WI38 (cell line): Measurements from ENCODE around the gene FAM171A1.

Source experiments
- H3K4me3 ChIP-seq: 2 replicates; pipeline ENCODE4 v1.5.1; 2011; ENCODE audit warnings: low read depth, mild to moderate bottlenecking, control low read depth, low read length
- TF ChIP-seq, protein P1 (sequence below): IDR thresholded peaks from 2 replicates; pipeline ENCODE4 v1.5.1; 2012; ENCODE audit warnings: low read depth, mild to moderate bottlenecking, control low read depth, low read length

FAM171A1 gene

DNA sequence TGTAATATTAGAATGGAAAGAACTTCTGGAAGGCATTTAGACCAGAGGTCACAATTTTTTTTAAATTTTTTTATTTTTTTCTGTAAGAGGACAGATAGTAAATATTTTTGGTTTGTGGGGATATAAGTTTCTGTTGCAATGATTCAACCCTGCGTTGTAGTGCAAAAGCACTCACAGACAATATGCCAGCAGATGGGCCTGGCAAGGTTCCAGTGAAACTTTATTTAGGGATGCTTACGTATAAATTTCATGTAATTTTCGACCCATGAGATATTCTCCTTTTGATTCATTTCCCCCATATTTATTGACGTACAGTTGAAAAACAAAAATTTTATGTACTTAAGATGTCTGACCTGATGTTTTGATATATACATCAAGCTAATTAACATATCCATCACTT lies 129.8 kb downstream of the FAM171A1 start:
- H3K4me3 ChIP-seq: no peak overlapping the region
- TF ChIP-seq, protein P1, sequence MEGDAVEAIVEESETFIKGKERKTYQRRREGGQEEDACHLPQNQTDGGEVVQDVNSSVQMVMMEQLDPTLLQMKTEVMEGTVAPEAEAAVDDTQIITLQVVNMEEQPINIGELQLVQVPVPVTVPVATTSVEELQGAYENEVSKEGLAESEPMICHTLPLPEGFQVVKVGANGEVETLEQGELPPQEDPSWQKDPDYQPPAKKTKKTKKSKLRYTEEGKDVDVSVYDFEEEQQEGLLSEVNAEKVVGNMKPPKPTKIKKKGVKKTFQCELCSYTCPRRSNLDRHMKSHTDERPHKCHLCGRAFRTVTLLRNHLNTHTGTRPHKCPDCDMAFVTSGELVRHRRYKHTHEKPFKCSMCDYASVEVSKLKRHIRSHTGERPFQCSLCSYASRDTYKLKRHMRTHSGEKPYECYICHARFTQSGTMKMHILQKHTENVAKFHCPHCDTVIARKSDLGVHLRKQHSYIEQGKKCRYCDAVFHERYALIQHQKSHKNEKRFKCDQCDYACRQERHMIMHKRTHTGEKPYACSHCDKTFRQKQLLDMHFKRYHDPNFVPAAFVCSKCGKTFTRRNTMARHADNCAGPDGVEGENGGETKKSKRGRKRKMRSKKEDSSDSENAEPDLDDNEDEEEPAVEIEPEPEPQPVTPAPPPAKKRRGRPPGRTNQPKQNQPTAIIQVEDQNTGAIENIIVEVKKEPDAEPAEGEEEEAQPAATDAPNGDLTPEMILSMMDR: no peak

DNA sequence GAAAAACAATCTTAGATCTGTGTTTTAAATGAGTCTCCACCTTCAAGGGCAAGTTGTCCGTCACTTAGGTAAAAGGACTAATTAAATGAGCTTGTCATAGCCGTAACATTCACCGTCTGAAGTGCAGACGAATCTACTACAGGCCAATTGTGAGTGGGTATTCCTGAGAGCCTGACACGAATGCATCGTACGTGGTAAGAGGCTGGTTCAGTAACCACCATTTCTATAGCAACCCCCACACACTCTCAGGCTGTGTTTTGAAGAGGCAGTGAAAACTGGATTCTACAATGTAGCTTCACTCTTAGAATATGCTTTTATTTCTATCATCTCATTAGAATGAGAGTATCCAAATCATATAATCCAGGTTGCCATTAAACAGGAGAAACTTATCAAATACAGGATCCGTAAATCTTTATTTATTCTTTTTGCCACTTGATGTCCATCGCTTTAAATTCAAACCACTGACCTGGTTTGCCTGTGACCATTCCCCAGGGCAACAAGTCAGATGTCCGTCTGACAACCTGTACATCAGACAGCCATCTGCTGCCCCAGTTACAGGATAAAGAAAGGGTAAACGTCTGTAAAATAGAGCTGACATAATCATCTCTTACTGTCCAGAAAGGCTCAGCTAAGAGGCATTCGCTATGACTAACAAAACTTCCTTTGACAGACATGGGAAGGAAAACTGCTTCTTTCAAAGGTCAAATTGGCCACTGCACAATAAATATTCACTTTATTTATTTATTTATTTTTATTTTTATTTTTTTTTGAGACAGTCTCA lies 132.3 kb downstream of the FAM171A1 start:
- no peak overlapping the region for H3K4me3 ChIP-seq
- TF ChIP-seq, protein P1: no peak

DNA sequence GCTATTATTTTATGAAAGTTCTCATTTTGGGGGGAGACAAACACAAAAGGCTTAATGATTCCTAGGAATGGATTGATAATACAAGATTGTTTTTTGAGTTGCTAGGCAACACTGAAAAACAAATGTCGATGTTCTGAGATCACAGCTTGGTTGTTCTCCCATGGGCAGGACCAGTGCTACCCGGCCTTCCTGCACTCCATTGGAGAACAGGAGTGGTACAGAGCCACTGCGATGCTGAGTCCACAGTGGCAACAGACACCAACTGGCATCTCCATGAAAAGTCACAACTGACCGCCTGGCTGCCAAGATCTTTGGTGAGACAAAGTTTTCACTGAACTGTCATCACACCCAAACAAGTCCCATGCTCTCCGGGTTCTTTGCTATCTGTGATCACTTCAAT lies 133.7 kb downstream of the FAM171A1 start:
- TF ChIP-seq, protein P1: no peak

DNA sequence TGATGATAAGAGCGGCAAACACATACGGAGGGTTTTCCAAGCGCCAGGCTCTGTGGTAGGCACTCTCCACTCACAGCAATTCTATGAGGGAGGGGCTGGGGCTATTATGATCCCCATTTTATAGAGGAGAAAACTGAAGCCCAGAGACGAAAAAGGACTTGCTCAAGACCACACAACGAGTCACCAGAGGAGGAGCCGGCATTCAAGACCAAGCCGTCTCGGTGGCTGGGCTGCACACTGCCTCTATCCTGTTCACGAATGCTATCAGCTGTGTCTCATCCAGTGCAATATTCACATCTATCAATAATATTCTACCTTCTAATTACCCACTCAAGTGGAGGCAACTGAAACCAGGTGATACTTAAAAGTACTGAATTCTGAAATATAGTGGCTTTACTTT lies 134.7 kb downstream of the FAM171A1 start:
- H3K4me3 ChIP-seq: no peak overlapping the region
- TF ChIP-seq, protein P1: no peak

More for the DNA sequence above, 133.7 kb downstream of the FAM171A1 start:
- no peak overlapping the region for H3K4me3 ChIP-seq

DNA sequence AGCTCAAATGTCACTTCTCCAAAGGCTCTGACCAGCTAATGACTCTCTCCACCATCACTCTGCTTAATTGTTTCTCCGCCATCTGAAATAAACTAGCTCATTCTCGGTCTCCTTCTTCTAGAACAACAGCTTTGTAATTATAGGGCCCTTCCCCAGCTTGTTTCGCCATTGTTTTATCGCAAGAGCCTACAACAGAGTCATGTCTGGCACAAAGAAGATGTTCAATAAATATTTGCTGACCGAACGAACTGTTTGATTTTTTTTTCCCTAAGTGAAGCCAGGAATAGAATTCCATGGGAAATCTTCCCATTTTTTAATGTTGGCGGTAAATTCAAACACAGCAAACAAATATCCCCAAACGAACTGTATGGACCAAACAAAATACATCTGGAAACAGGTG lies 138.8 kb downstream of the FAM171A1 start:
- TF ChIP-seq, protein P1: no peak

DNA sequence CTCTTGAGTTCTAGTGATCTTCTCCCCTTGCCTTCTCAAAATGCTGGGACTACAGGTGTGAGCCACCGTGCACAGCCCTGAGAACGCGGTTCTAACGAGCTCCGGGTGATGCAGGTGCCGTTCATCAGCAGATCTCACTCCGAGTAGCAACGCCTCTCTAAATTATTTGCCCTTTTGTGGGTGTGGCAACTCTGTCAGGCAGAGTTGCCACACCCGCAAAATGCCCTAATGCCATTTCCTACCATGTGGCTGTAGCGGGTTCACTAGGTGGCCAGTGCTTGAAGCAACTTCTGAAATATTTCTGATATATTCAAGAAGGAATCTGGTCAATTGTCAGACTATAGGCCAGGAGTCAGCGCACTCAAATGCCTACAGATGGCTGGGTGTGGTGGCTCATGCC lies 139.7 kb downstream of the FAM171A1 start:
- TF ChIP-seq, protein P1: no peak
- H3K4me3 ChIP-seq: no peak overlapping the region

More for the DNA sequence above, 138.8 kb downstream of the FAM171A1 start:
- H3K4me3 ChIP-seq: no peak overlapping the region

DNA sequence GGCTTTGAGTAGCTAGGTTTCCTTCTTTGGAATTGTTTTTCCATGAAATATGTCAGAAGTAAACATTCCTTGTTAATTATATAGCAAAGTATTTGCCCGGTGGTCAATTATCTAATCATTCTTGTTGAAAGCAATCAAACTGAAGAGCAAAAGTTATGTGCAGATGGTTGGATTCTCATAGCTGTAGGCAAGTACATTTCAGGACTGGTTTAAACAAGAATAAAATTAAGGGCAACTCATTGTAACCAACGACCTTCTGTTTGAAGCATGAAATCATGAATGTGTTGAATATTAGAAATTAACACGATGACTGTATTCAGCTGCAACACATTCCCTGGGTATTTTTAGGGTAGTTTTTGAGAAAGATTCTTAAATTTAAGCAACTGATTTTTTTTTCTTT lies 140.8 kb downstream of the FAM171A1 start:
- TF ChIP-seq, protein P1: no peak
- H3K4me3 ChIP-seq: no peak overlapping the region
